Globus pallidus (tissue), 1 donor: ENCODE measurements around the gene CYP3A7.
"Not testable (repeated sequence)": the region's sequence is repeated elsewhere in the genome, so short reads cannot be mapped to it uniquely, and the experiment has no call there.

Experiments used
- DNase-seq: peaks from one replicate; pipeline ENCODE4 v3.0.0-alpha.2; 2015; ENCODE audit warnings: low spot score

CYP3A7 gene

GRCh38 chr7:99741441-99741795 is 6.4 kb upstream of the CYP3A7 start:
- DNase-seq, result no peak

- no peak for DNase-seq
Observed at GRCh38 chr7:99740573-99741440, 5.8 kb upstream of the CYP3A7 start.

GRCh38 chr7:99739699-99740572 is 4.9 kb upstream of the CYP3A7 start:
- no peak for DNase-seq

DNA sequence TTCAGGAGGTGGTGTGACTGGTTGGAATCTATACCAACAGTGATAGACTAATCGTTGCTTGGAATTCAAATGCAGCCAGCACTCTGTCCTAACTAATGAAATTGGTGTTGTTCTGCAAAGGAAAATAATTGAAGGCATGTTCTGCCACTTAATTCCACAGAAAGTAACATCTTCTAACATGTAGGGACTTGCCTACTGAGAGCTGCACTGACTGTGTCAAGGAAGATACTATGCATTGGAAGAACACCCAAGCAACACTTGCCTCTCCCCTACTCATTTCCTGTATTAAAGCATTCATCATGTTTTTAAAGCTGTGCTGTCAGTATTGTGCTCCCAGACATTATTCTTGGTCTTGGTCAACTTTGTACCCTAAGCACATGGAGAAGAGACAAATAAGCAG is 2.7 kb upstream of the CYP3A7 start:
- DNase-seq, result no peak

GRCh38 chr7:99736667-99737066 is 1.7 kb upstream of the CYP3A7 start:
- DNase-seq, result not testable (repeated sequence)

- no peak for DNase-seq
Observed at GRCh38 chr7:99733448-99733847, 1.5 kb downstream of the CYP3A7 start.

DNA sequence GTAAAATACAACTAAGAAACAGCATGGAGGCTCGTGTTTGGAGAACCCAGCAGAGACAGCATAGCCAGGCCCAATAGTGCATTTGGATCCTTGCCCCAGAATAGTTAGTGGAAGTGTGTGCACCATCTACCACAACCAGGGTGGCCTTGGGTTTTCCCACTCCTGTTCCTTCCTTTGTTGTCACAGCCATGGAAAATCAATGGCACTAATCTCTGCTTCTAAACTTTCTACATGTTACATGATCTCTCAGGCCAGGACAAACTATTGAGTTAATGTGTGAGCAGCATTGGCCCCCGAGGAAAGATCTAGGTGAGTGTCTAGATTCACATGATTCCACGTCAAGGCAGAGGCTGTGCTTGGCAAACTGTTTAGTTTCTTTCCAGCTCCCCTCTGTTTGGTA is 2.0 kb downstream of the CYP3A7 start:
- DNase-seq, result no peak

DNA sequence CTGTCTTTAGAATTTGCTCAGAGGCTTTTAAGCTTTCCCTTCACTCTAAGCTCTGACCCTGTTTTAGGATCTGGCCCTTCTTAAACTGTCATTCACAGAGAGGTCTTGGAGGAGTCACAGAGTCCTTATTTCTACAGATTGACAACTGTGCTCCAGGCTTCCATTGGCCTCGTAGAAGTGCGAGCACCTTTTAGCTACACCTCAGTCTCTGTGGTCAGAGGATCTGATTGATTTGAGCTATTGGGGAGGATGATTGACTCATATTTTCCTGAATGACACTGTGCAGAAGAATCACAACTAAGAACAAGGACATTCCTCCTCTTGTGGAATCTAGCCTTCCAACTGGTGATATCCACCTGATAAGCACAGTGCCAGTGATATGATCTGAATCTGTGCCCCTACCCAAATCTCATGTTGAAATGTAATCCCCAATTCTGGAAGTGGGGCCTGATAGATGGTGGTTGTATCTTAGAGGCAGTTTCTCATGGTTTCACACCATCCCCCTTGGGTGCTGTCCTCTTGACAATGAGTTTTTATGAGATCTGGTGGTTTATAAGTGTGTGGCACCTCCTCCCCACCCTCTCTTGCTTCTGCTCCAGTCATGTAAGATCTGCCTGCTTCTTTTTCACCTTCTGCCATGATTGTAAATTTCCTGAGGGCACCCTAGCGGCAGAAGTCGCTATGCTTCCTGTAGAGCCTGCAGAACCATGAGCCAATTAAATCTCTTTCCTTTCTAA is 3.2 kb downstream of the CYP3A7 start:
- no peak for DNase-seq

DNA sequence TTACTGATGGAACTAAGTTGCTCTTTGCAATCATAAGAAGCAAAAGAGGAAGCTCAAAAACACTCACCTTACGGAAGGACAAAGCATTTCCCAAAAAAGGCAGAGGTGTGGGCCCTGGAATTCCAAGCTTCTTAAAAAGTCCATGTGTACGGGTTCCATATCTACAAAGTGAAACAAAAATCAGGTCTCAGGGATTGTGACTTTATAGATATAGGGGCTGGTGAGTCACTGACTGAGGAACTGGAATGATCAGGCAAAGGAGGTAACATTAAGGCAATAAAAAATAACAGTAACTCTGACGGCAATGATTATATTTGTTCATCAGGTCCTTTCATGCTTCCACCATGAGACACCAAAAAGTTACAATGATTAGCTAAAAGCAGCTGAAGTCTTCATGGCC is 4.0 kb downstream of the CYP3A7 start:
- no peak for DNase-seq

- DNase-seq, result no peak
Observed at GRCh38 chr7:99730238-99730810, 4.7 kb downstream of the CYP3A7 start.

- no peak for DNase-seq
Observed at GRCh38 chr7:99729486-99730237, 5.3 kb downstream of the CYP3A7 start.

DNA sequence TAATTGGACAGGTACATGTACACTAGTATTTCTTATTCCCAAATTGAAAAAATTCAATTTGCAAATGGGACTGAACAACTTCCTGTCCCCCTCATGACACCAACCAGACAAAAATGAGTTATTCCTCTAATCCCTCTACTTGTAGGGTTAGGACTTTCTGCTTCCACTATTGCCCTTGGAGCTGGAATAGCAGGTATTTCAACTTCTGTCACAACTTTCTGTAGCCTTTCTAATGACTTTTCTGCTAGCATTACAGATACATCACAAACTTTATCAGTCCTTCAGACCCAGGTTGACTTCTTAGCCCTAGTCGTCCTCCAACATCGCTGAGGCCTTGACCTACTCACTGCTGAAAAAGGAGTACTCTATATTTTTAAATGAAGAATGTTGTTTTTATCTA is 6.4 kb downstream of the CYP3A7 start:
- no peak for DNase-seq

- DNase-seq, result not testable (repeated sequence)
Observed at GRCh38 chr7:99723201-99723600, 11.8 kb downstream of the CYP3A7 start.

DNA sequence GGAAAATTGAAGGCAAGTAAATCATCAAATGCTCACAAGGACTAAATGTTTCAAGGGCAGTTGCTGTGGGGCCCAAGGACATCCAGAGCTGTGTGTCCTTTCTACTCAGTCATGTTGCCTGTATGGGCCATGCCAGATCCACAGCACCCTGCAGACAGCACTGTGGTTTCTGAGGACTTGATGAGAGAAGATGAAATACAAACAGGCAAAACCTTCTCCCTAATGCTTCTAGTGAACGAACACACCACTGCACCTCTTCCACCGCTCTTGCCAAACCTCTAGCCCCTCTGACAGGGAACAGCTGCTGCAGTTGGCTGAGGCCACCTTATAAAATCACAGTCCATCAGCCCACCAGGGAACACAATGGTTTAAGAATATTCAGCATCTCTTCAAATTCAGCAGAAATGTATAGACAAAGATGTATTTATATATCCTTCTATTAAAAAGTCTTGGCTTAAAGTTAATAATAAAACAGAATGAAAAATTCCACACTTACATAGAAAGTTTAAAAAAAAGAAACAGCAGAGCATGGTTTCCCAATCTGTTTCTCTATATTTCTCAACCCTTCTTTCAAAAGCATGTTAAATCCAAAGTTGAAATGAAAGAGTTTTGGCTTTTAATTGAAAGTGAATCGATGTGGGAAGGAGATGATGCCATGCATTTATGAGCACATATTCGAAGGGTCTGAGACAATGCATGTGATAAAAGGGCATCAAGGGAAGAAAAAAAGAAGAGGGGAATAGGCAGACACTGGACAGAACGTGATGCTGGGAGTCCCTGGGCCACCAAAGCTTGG is 14.0 kb downstream of the CYP3A7 start:
- no peak for DNase-seq

DNA sequence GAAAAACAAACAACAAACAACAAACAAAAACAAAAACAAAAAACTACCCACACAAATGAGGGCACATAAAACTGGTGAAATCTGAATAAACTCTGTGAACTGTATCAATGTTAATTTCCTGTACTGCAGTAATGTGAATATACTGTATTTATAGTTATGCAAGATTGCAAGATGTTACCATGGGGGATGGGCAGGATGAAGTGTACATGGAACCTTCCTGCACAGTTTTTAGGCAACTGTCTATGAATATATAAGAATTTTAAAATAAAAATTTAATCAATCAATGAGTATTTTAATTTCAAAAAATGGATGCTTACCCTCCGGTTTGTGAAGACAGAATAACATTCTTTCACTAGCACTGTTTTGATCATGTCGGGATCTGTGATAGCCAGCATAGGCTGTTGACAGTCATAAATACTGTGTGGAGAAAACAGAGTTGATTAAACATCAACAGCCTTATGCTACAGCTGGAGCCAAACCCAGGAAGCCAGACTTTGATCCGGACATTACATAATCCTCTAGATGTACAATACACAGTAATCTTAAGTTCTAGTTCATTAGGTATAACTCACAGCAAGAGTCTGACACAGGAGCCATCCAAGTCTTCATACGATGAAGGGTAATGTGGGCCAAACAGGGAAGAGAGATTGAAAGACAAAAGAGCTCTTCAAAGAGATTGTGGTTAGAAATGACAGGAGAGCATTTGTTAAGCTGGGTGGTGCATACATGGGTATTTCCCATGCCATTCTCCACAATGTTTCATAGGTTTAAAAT is 14.8 kb downstream of the CYP3A7 start:
- no peak for DNase-seq

GRCh38 chr7:99713995-99714570 is 20.9 kb downstream of the CYP3A7 start:
- no peak for DNase-seq

DNA sequence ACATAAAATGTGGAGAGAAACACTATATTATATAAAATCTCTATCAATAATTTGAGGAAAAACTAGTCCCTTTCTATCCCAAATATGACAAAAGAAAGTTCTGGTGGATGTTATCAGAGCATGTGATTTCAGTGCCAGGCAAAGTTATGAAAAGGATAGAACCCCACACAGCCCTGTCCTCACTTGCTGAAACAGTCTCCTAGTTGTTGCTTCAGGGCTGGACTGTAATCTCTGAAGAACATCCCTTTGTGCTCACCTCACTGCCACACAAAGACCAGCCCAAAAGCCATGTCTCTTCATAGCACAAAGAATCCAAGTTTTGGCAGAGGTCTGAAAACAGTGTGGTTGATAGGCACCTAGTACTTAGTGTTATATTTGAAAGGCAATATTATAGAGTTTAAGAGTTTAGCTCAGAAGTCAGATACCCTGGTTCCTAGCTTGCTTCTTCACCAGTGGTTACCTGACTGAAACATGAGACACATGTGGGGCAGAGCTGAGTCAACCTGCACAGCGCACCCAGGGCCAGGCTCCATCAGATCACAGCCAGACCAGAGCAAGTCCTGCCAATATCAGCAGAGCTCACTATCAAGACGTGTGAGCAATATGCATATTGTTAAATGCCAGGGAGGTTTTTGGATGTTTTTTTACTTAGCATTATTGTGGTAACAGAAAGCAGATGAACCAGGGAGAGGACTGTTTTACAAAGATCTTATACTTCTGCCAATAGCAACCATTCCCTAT is 25.0 kb downstream of the CYP3A7 start:
- no peak for DNase-seq

DNA sequence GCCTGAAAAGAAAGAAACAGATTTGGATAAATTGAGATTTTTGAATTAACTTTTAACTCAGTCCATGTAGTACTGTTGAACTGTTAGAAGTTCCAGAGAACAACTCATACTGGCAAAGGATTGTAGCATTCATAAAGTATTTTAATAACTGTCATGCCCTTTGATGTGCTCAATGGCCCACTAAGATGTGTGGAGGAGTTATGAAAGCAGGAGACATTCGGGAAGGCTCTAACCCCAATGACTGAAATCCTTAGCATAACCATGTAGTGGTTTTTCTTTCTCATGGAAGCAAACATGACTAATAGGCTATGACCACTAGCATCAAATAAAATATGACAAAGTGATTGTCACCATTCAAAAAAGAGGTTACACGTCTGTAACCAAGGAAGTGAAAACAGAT is 25.7 kb downstream of the CYP3A7 start:
- DNase-seq, result no peak

GRCh38 chr7:99707096-99707495 is 27.9 kb downstream of the CYP3A7 start:
- DNase-seq, result no peak
